Measurements from ENCODE around the gene GLO1. TPM values are rescaled to one million over a fixed set of nuclear protein-coding genes. Genes with fewer than 3 reads are reported as not detected.

Gene GLO1
- total RNA-seq, 1 experiment from 2014 or later, result 66.7 TPM

- intact Hi-C loops (cut with micrococcal nuclease), result no loop called here
- Mint-ChIP-seq H3K9me3 (ENCODE audit: unreplicated experiment) (no peaks in the 10 kb centered on the region), H3K27ac (ENCODE audit: low read depth, unreplicated experiment) (no peak overlapping the region), H3K4me3 (ENCODE audit: unreplicated experiment) (no peak overlapping the region), H3K36me3 (ENCODE audit: insufficient read depth, unreplicated experiment) (peaks cover 17% of the 10 kb centered on the region), H3K27me3 (ENCODE audit: insufficient read depth, unreplicated experiment) (no peaks in the 10 kb centered on the region), H3K4me1 (ENCODE audit: insufficient read depth, unreplicated experiment) (peaks cover 10% of the 10 kb centered on the region)
- no peak for DNase-seq (ENCODE audit: unreplicated experiment)
- BruUV-seq (replicated peaks), result no TSS peak
- no peak for TF ChIP-seq CTCF (IDR thresholded peaks at IDR 0.05; ENCODE audit: unreplicated experiment)
- ChIA-PET POLR2A (interaction anchor here (0.6 to 0.7 kb wide), 2 partner anchors 10 to 65 kb away, joined by 3 to 6 read pairs; no protein-coding TSS in a partner anchor), CTCF (interaction anchor here (0.5 kb wide), 1 partner anchor 135 kb away, joined by 3 read pairs; no protein-coding TSS in a partner anchor)
Observed at GRCh38 chr6:38688579-38689087, 14.3 kb downstream of the GLO1 start.

DNA sequence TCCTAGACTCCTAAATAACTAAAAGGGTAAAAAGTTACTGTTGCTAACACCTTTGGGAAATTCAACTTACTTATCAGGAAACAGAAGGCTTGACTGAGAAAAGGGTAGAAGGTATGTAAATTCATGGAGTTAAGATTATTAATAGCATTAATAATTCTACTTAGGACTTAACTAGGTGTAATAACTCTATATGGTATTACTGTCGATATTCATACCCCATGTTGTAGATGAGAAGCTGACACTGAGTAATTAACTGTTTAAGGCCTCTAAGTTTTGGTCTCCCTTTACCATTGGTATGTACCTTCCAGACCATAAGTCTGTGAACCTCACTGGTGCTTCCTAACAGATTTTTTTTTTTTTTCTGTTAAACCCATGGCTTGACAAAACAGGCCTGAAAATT, 15.4 kb downstream of the GLO1 start:
- Mint-ChIP-seq H3K4me3 (ENCODE audit: unreplicated experiment) (no peak overlapping the region), H3K27ac (ENCODE audit: low read depth, unreplicated experiment) (no peak overlapping the region)
- no peak for TF ChIP-seq CTCF (IDR thresholded peaks at IDR 0.05; ENCODE audit: unreplicated experiment)

GRCh38 chr6:38687043-38687353, 15.9 kb downstream of the GLO1 start:
- Mint-ChIP-seq H3K36me3 (ENCODE audit: insufficient read depth, unreplicated experiment) (peaks cover 23% of the 10 kb centered on the region), H3K27ac (ENCODE audit: low read depth, unreplicated experiment) (no peak overlapping the region), H3K4me3 (ENCODE audit: unreplicated experiment) (no peak overlapping the region), H3K27me3 (ENCODE audit: insufficient read depth, unreplicated experiment) (no peaks in the 10 kb centered on the region), H3K4me1 (ENCODE audit: insufficient read depth, unreplicated experiment) (peaks cover 10% of the 10 kb centered on the region), H3K9me3 (ENCODE audit: unreplicated experiment) (no peaks in the 10 kb centered on the region)
- ChIA-PET CTCF (interaction anchor here (0.7 to 1.4 kb wide), 2 partner anchors 13 to 14 kb away, joined by 3 to 8 read pairs; no protein-coding TSS in a partner anchor), POLR2A (no interaction called here)
- no peak for TF ChIP-seq CTCF (IDR thresholded peaks at IDR 0.05; ENCODE audit: unreplicated experiment)
- no peak for DNase-seq (ENCODE audit: unreplicated experiment)
- BruUV-seq (replicated peaks), result no TSS peak
- intact Hi-C loops (cut with micrococcal nuclease), result no loop called here

More for the DNA sequence above, 15.4 kb downstream of the GLO1 start:
- H3K36me3 Mint-ChIP-seq (ENCODE audit: insufficient read depth, unreplicated experiment), result peaks cover 22% of the 10 kb centered on the region
- ChIA-PET POLR2A (no interaction called here), CTCF (no interaction called here)
- DNase-seq (ENCODE audit: unreplicated experiment), result no peak
- BruUV-seq (replicated peaks), result no TSS peak
- H3K9me3 Mint-ChIP-seq (ENCODE audit: unreplicated experiment), result no peaks in the 10 kb centered on the region
- intact Hi-C loops (cut with micrococcal nuclease), result no loop called here
- H3K27me3 Mint-ChIP-seq (ENCODE audit: insufficient read depth, unreplicated experiment), result no peaks in the 10 kb centered on the region
- H3K4me1 Mint-ChIP-seq (ENCODE audit: insufficient read depth, unreplicated experiment), result peaks cover 10% of the 10 kb centered on the region

DNA sequence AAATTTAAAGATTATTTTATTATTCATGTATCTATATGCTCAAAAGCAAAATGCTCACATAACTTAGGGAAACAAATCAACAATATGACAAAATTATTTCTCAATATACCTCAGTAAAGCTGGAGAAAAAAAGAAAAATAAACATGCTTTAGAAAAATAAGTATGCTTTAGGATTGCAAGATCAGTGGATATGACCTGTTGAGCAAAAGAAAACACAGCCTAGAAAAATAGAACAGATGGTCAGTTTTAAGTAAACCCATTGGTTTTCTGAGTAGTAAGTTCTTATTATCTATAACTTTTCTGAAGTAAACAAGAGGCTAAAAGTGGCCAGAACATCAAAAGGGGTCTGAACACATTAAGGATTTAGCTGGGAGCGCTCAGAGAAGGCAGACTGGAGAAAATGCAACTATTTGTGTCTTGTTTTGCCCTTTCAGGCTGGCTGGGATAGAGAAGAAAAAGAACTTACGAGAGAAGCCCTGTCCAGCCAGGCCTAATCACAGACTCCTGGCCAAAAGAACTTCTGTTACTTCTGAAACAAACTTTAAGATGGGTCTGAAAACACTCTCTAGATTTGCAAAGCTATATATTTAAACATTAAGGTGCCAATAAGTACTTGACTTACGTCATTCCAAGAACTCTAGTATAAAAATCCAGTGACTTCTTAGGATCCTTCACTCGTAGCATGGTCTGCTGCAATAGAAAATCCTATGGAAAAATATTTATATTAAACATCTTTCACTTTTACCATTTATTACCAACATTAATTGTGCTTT, 16.5 kb downstream of the GLO1 start:
- POLR2A ChIA-PET, result no interaction called here
- no TSS peak for BruUV-seq (replicated peaks)
- no peaks in the 10 kb centered on the region for H3K9me3 Mint-ChIP-seq (ENCODE audit: unreplicated experiment)

More for the DNA sequence above, 16.5 kb downstream of the GLO1 start:
- H3K36me3 Mint-ChIP-seq (ENCODE audit: insufficient read depth, unreplicated experiment), result peaks cover 29% of the 10 kb centered on the region
- DNase-seq (ENCODE audit: unreplicated experiment), result no peak
- H3K27ac Mint-ChIP-seq (ENCODE audit: low read depth, unreplicated experiment), result no peak overlapping the region
- TF ChIP-seq CTCF (IDR thresholded peaks at IDR 0.05; ENCODE audit: unreplicated experiment), result no peak
- H3K4me3 Mint-ChIP-seq (ENCODE audit: unreplicated experiment), result no peak overlapping the region
- CTCF ChIA-PET, result interaction anchor here (0.7 to 1.4 kb wide), 2 partner anchors 14 kb away, joined by 3 to 8 read pairs; no protein-coding TSS in a partner anchor
- peaks cover 10% of the 10 kb centered on the region for H3K4me1 Mint-ChIP-seq (ENCODE audit: insufficient read depth, unreplicated experiment)
- intact Hi-C loops (cut with micrococcal nuclease), result no loop called here
- H3K27me3 Mint-ChIP-seq (ENCODE audit: insufficient read depth, unreplicated experiment), result no peaks in the 10 kb centered on the region
